Measurements from ENCODE around the gene CYP2W1. TPM values are rescaled to one million over a fixed set of nuclear protein-coding genes. Genes with fewer than 3 reads are reported as not detected.

CYP2W1 gene
- total and polyA plus RNA-seq, 4 donors, result 0.05 to 8.1 TPM; not detected in 2

GRCh38 chr7:1028044-1028770, 45.2 kb downstream of the CYP2W1 start:
- DNase-seq, result peak; percentile 92 to 96 (median 92)
- H3K4me3 ChIP-seq, result peak overlapping the region; percentile 72
- H3K27me3 ChIP-seq (ENCODE audit: control insufficient read depth in 3 of 3, insufficient read depth in 3 of 3, low read length in 2 of 3), result no peaks in the 10 kb centered on the region
- peaks cover 0 to 17% (median 7%) of the 10 kb centered on the region in 4 donors for H3K36me3 ChIP-seq (ENCODE audit: control insufficient read depth in 4 of 4, insufficient read depth in 4 of 4, low read length in 4 of 4)
- WGBS, 2 donors, result 0% methylated on average over 46 to 77 of the region's 77 CpGs
- peaks cover 0 to 17% (median 6%) of the 10 kb centered on the region in 5 donors for H3K4me1 ChIP-seq (ENCODE audit: control insufficient read depth in 5 of 5, insufficient read depth in 5 of 5, low read length in 5 of 5)
- peak overlapping the region; percentile 64 to 65 for H3K9ac ChIP-seq (ENCODE audit: insufficient read depth in 1 of 2, low read length in 2 of 2)
- ATAC-seq (ENCODE audit: insufficient read depth, low FRiP score), result peak; percentile 93
- no peak for TF ChIP-seq CTCF (IDR thresholded peaks at IDR 0.05; ENCODE audit: control extremely low read depth, extremely low read depth)
- H3K9me3 ChIP-seq (ENCODE audit: control insufficient read depth in 4 of 4, insufficient read depth in 3 of 4, low read length in 3 of 4), result no peaks in the 10 kb centered on the region
- H3K27ac ChIP-seq (ENCODE audit: low read depth in 1 of 2, low read length in 1 of 2), result peak overlapping the region; percentile 85 to 87

- WGBS, 2 donors, result 63 to 68% methylated on average over 18 of the region's 18 CpGs
- Histone ChIP-seq H3K27me3 (ENCODE audit: control insufficient read depth in 3 of 3, insufficient read depth in 3 of 3, low read length in 2 of 3) (no peaks in the 10 kb centered on the region), H3K27ac (ENCODE audit: low read depth in 1 of 2, low read length in 1 of 2) (peak overlapping the region; percentile 85 to 87), H3K4me1 (ENCODE audit: control insufficient read depth in 5 of 5, insufficient read depth in 5 of 5, low read length in 5 of 5) (peaks cover 0 to 17% (median 6%) of the 10 kb centered on the region in 5 donors), H3K36me3 (ENCODE audit: control insufficient read depth in 4 of 4, insufficient read depth in 4 of 4, low read length in 4 of 4) (peaks cover 0 to 15% (median 7%) of the 10 kb centered on the region in 4 donors), H3K4me3 (no peak overlapping the region), H3K9ac (ENCODE audit: insufficient read depth in 1 of 2, low read length in 2 of 2) (peak overlapping the region; percentile 64 to 65), H3K9me3 (ENCODE audit: control insufficient read depth in 4 of 4, insufficient read depth in 3 of 4, low read length in 3 of 4) (no peaks in the 10 kb centered on the region)
- ATAC-seq (ENCODE audit: insufficient read depth, low FRiP score), result peak; percentile 84
- DNase-seq, result peak; percentile 73 to 86 (median 83)
- no peak for TF ChIP-seq CTCF (IDR thresholded peaks at IDR 0.05; ENCODE audit: control extremely low read depth, extremely low read depth)
Measured at GRCh38 chr7:1028775-1029636, 46.0 kb downstream of the CYP2W1 start.

DNA sequence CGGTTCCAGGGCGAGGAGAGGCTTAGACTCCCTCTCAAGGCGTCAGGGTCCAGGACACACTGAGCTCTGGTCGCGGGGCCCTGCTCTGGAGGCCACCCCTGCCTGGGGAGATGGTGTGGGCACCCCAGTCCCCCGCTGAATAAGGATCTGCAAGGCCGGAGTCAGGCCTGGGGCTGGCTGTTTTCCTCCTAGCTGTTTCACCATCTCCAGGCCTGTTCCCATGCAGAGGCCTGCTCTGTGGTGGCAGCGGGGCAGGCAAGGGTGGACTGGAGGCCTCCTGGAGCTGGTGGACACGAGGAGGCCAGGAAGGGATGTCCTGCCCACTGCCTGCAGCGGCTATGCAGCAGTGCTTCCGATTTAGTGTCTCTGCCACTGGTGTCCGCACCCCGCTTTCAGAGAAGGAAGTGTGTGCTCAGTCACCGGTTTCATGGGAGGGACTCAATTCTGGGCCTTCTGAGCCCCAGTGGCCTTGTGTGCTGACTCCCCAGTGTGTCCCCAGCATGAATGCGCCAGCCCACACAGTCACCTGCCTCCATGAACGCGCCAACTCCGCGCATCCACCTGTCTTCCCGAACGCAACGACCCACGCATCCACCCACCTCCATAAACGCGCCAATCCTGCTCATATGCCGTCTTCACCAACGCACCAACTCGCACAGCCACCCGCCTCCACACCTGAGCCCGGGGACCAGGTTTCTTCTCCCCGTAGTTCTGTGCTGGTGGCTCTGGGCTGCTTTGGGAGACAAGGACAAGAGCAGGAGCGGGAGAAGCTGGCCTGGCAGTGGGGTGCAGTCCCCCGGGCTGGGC, 46.9 kb downstream of the CYP2W1 start:
- TF ChIP-seq CTCF (IDR thresholded peaks at IDR 0.05; ENCODE audit: control extremely low read depth, extremely low read depth), result no peak
- 91 to 93% methylated on average over 33 of the region's 33 CpGs for WGBS, 2 donors
- no peak for DNase-seq
- no peak for ATAC-seq (ENCODE audit: insufficient read depth, low FRiP score)
- no peak overlapping the region for H3K9ac ChIP-seq (ENCODE audit: insufficient read depth in 1 of 2, low read length in 2 of 2)
- peak overlapping the region in 1 of 2 donors; percentile 30 for H3K27ac ChIP-seq (ENCODE audit: low read depth in 1 of 2, low read length in 1 of 2)
- no peak overlapping the region for H3K4me3 ChIP-seq
- H3K27me3 ChIP-seq (ENCODE audit: control insufficient read depth in 3 of 3, insufficient read depth in 3 of 3, low read length in 2 of 3), result no peaks in the 10 kb centered on the region
- H3K4me1 ChIP-seq (ENCODE audit: control insufficient read depth in 5 of 5, insufficient read depth in 5 of 5, low read length in 5 of 5), result peaks cover 0 to 17% (median 6%) of the 10 kb centered on the region in 5 donors
- no peaks in the 10 kb centered on the region for H3K9me3 ChIP-seq (ENCODE audit: control insufficient read depth in 4 of 4, insufficient read depth in 3 of 4, low read length in 3 of 4)
- H3K36me3 ChIP-seq (ENCODE audit: control insufficient read depth in 4 of 4, insufficient read depth in 4 of 4, low read length in 4 of 4), result peaks cover 0 to 14% (median 7%) of the 10 kb centered on the region in 4 donors
